ENCODE measurements around the gene RAMAC. TPM values are rescaled to one million over a fixed set of nuclear protein-coding genes. Genes with fewer than 3 reads are reported as not detected.
"Not testable (repeated sequence)": the region's sequence is repeated elsewhere in the genome, so short reads cannot be mapped to it uniquely, and the experiment has no call there.

RAMAC gene
- total and polyA plus RNA-seq, 2 donors: 22.1 to 38.9 TPM

GRCh38 chr15:83012076-83012426 lies 26.0 kb downstream of the RAMAC start:
- no peak for DNase-seq (ENCODE audit: extremely low spot score)
- WGBS: 50% methylated on average over 9 of the region's 9 CpGs
- Histone ChIP-seq H3K36me3 (ENCODE audit: insufficient read depth) (no peaks in the 10 kb centered on the region), H3K4me3 (ENCODE audit: low read depth, low read length) (peak overlapping the region; percentile 80), H3K4me1 (ENCODE audit: insufficient read depth) (no peaks in the 10 kb centered on the region), H3K27ac (ENCODE audit: low read depth) (peak overlapping the region; percentile 38)

DNA sequence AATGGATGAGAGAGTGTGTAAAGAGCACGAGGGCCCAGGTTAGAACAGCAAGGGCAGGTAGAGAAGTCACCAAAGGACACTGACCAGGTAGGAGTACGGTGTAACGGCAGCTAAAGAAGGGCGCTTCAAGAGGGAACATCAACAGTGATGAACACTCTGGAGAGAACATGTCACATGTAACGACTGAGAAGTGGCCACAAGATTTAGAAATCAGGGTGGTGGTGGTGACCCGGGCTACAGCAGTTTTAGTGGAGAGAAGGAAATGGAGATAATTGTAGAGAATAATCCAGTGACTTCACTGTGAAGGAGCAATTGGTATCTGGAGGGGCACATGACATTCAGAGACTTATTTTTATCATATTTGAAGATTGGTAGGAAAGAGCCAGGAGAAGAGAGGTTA lies 26.6 kb downstream of the RAMAC start:
- no peak for DNase-seq (ENCODE audit: extremely low spot score)
- Histone ChIP-seq H3K36me3 (ENCODE audit: insufficient read depth) (no peaks in the 10 kb centered on the region), H3K27ac (ENCODE audit: low read depth) (no peak overlapping the region), H3K4me3 (ENCODE audit: low read depth, low read length) (no peak overlapping the region), H3K4me1 (ENCODE audit: insufficient read depth) (no peaks in the 10 kb centered on the region)
- WGBS: 97% methylated on average over 6 of the region's 6 CpGs

DNA sequence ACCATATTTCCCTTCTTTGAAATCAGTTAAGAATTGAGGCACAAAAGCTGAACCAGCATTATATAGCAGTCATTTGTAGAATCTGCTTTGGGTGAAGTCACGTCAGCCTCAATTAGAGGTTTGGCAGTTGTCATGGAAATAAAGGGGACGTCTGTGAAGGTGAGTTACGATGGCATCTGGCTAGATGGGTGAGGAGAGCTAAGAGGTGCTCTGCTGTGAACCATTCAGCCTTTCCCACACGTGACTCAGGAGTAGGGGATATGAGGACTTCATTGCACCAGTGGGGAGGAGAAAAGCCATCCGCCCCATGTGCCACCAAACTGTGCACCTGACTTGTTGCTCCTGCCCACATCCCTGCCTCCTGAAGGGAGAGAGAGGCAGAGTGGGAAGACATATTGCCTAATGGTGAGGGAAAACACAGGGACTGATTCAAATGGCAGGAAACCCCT lies 28.2 kb downstream of the RAMAC start:
- Histone ChIP-seq H3K4me1 (ENCODE audit: insufficient read depth) (no peaks in the 10 kb centered on the region), H3K4me3 (ENCODE audit: low read depth, low read length) (no peak overlapping the region), H3K27ac (ENCODE audit: low read depth) (no peak overlapping the region), H3K36me3 (ENCODE audit: insufficient read depth) (peaks cover 1% of the 10 kb centered on the region)
- no peak for DNase-seq (ENCODE audit: extremely low spot score)
- 64% methylated on average over 5 of the region's 5 CpGs for WGBS

DNA sequence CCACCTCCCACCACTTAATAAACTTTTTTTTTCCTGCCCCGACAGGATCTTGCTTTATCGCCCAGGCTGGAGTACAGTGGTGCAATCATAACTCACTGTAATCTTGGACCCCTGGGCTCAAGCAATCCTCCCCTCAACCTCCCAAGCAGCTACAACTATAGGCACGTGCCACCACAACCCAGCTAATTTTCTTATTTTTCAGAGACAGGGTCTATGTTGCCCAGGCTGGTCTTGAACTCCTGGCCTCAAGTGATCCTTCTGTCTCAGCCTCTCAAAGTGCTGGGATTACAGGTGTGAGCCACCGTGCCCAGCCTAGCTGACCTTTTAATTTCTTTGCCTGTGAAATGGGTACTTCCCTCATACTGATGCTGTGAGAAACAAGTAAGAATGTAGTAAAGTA lies 29.4 kb downstream of the RAMAC start:
- 85% methylated on average over 4 of the region's 4 CpGs for WGBS
- no peak for DNase-seq (ENCODE audit: extremely low spot score)
- peaks cover 1% of the 10 kb centered on the region for H3K36me3 ChIP-seq (ENCODE audit: insufficient read depth)

DNA sequence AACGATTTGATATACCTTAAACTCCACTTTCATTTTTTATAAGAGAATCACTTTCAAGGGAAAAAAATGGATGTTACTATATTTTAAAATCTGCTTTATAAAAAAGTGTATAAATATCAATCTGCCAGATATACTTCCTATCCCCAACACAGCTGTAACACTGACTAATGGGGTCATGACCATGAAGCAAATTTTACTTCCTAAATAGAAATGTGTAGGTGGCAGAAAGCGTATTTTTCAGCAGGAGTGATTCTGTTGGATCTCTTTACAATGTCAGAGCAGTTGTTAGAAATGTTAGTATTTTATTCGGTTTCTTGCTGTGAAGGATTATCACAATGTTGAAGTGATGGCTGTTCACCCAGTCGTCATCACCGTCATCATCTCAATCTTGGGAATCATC lies 30.9 kb downstream of the RAMAC start:
- H3K4me3 ChIP-seq (ENCODE audit: low read depth, low read length): no peak overlapping the region

More for the DNA sequence above, 29.4 kb downstream of the RAMAC start:
- Histone ChIP-seq H3K27ac (ENCODE audit: low read depth) (no peak overlapping the region), H3K4me3 (ENCODE audit: low read depth, low read length) (no peak overlapping the region), H3K4me1 (ENCODE audit: insufficient read depth) (no peaks in the 10 kb centered on the region)

DNA sequence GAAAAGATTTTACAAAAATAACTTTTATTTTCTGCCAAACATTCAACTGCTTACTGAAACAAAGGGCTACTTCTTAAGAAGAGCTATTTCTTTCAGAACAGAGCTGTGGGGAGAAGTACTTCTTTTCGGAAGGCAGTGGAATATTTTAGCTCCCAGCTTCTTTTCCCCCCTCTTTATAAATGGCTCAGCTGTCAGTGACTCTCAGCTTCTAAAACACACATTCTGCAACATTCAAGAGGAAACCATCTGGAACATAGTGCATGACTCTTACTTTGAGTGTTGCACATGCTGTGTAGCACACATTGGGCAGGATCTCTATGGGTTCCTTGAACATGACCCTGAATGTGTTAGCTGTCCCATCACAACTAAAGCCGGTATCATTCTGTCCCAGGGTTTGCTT lies 32.4 kb downstream of the RAMAC start:
- Histone ChIP-seq H3K27ac (ENCODE audit: low read depth) (no peak overlapping the region), H3K4me1 (ENCODE audit: insufficient read depth) (no peaks in the 10 kb centered on the region), H3K4me3 (ENCODE audit: low read depth, low read length) (no peak overlapping the region), H3K36me3 (ENCODE audit: insufficient read depth) (peaks cover 3% of the 10 kb centered on the region)
- DNase-seq (ENCODE audit: extremely low spot score): no peak
- WGBS: 92% methylated on average over 2 of the region's 2 CpGs

More for the DNA sequence above, 30.9 kb downstream of the RAMAC start:
- DNase-seq (ENCODE audit: extremely low spot score): no peak
- Histone ChIP-seq H3K4me1 (ENCODE audit: insufficient read depth) (no peaks in the 10 kb centered on the region), H3K27ac (ENCODE audit: low read depth) (no peak overlapping the region), H3K36me3 (ENCODE audit: insufficient read depth) (peaks cover 3% of the 10 kb centered on the region)
- WGBS: 88% methylated on average over 5 of the region's 5 CpGs

- WGBS: 93% methylated on average over 8 of the region's 8 CpGs
- Histone ChIP-seq H3K4me3 (ENCODE audit: low read depth, low read length) (no peak overlapping the region), H3K4me1 (ENCODE audit: insufficient read depth) (no peaks in the 10 kb centered on the region), H3K27ac (ENCODE audit: low read depth) (no peak overlapping the region), H3K36me3 (ENCODE audit: insufficient read depth) (no peaks in the 10 kb centered on the region)
- DNase-seq (ENCODE audit: extremely low spot score): no peak
These were observed 44.0 kb downstream of the RAMAC start for GRCh38 chr15:83030021-83030420.

DNA sequence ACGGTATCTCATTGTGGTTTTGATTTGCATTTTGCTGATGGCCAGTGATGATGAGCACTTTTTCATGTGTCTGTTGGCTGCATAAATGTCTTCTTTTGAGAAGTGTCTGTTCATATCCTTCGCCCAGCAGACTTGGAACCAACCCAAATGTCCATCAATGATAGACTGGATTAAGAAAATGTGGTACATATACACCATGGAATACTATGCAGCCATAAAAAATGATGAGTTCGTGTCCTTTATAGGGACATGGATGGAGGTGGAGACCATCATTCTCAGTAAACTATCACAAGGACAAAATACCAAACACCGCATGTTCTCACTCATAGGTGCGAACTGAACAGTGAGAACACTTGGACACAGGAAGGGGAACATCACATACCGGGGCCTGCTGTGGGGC lies 45.2 kb downstream of the RAMAC start:
- not testable (repeated sequence) for H3K4me3 ChIP-seq (ENCODE audit: low read depth, low read length); H3K27ac ChIP-seq (ENCODE audit: low read depth); H3K4me1 ChIP-seq (ENCODE audit: insufficient read depth); DNase-seq (ENCODE audit: extremely low spot score); H3K36me3 ChIP-seq (ENCODE audit: insufficient read depth)
- WGBS: 97% methylated on average over 6 of the region's 6 CpGs

GRCh38 chr15:83036253-83036652 lies 50.2 kb downstream of the RAMAC start:
- Histone ChIP-seq H3K4me3 (ENCODE audit: low read depth, low read length) (no peak overlapping the region), H3K4me1 (ENCODE audit: insufficient read depth) (no peaks in the 10 kb centered on the region), H3K27ac (ENCODE audit: low read depth) (no peak overlapping the region), H3K36me3 (ENCODE audit: insufficient read depth) (peaks cover 4% of the 10 kb centered on the region)
- 94% methylated on average over 6 of the region's 6 CpGs for WGBS
- DNase-seq (ENCODE audit: extremely low spot score): no peak

- Histone ChIP-seq H3K36me3 (ENCODE audit: insufficient read depth) (peaks cover 4% of the 10 kb centered on the region), H3K4me1 (ENCODE audit: insufficient read depth) (no peaks in the 10 kb centered on the region), H3K4me3 (ENCODE audit: low read depth, low read length) (no peak overlapping the region), H3K27ac (ENCODE audit: low read depth) (no peak overlapping the region)
- WGBS: 26% methylated on average over 1 of the region's 1 CpG
- DNase-seq (ENCODE audit: extremely low spot score): no peak
These were observed 53.2 kb downstream of the RAMAC start for GRCh38 chr15:83039206-83039605.

Other genes with a start within 250 kb of the RAMAC start
- gene FSD2, start 180.1 kb upstream of the RAMAC start, total RNA-seq: 1.2 TPM
- not detected for gene FSD2, start 180.1 kb upstream of the RAMAC start, polyA plus RNA-seq
- gene WHAMM, start 176.6 kb upstream of the RAMAC start, total RNA-seq: 5.2 TPM
- gene WHAMM, start 176.6 kb upstream of the RAMAC start, polyA plus RNA-seq: 6.9 TPM
- gene HOMER2, start 33.5 kb upstream of the RAMAC start, total RNA-seq: 8.9 TPM
- 1.2 TPM for gene HOMER2, start 33.5 kb upstream of the RAMAC start, polyA plus RNA-seq
- gene C15orf40, start 25.4 kb downstream of the RAMAC start, total RNA-seq: 15.7 TPM
- gene C15orf40, start 25.4 kb downstream of the RAMAC start, polyA plus RNA-seq: 17.2 TPM
- 102 TPM for gene BTBD1, start 81.0 kb downstream of the RAMAC start, total RNA-seq
- gene BTBD1, start 81.0 kb downstream of the RAMAC start, polyA plus RNA-seq: 42.3 TPM
- gene TM6SF1, start 121.4 kb downstream of the RAMAC start, total RNA-seq: 5.7 TPM
- gene TM6SF1, start 121.4 kb downstream of the RAMAC start, polyA plus RNA-seq: 3.7 TPM
- 42.9 TPM for gene HDGFL3, start 221.6 kb downstream of the RAMAC start, total RNA-seq
- 34.1 TPM for gene HDGFL3, start 221.6 kb downstream of the RAMAC start, polyA plus RNA-seq

Measured in urinary bladder (tissue), 4 donors.